ENCODE data around the gene CCDC40. TPM values are rescaled to one million over a fixed set of nuclear protein-coding genes. Genes with fewer than 3 reads are reported as not detected.

CCDC40 gene
- total and polyA plus RNA-seq, 10 of the 15 experiments (the other 5 are each of a cell fraction or from before 2014, with no cell fraction given): 0.06 to 0.10 TPM; not detected in 8

DNA sequence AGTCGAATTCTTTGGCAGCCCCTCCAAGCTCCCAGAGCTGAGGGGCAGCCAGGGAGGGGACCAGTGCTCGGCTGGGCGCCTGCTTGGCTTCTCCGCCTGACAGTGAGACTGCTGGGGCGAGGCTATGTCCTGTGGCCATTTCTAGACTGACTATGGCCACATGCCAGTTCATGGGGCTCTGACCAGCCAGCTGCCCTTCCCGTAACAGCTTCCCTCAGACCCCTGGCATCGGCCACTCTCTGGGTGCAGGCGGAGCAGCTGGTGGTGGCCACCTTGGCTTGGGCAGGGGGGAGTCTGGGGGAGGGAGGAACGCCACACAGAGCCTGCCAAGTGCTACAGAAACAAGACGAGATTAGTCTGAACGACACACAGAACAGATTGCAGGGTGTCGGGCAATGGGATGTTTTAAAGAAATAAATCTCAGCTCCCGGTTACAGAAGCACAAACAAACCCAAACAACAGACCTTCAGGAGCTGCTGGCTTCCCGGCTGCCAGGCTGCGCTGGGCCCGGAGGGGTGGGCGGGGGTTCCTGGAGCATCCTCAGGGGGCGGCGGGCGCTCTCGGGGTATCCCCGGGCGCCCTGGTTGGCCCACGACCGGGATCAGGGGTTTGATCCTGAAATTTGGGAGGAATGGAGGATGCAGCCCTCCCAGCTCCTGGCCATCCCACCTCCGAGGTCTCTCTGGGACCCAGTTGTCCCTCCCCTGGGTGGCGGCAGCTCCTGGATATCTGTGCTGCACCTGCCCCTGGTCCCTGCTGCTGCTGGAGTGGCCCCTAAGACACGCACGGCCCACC, 35.3 kb upstream of the CCDC40 start:
- ChIA-PET POLR2A (no interaction called here), CTCF (no interaction called here), SMC1A (ENCODE audit: uncharacterized antibody, unreplicated experiment) (no interaction called here), RAD21 (ENCODE audit: unreplicated experiment) (no interaction called here)
- Histone ChIP-seq H3K9ac (ENCODE audit: control insufficient read depth, insufficient read depth, low read length) (no peak overlapping the region), H3K36me3 (ENCODE audit: control insufficient read depth in 2 of 2, insufficient read depth in 2 of 2, low read length in 1 of 2) (no peaks in the 10 kb centered on the region), H3K4me1 (ENCODE audit: control insufficient read depth, insufficient read depth, low read length) (0 out of 2 replicates have a peak, but pooled peaks cover 4% of the 10 kb centered on the region), H3K27ac (ENCODE audit: control insufficient read depth, insufficient read depth) (no peak overlapping the region), H3K27me3 (replicated peaks in 1 of 2; ENCODE audit: control insufficient read depth in 2 of 2, insufficient read depth in 2 of 2, low read length in 1 of 2) (no peaks in the 10 kb centered on the region), H3K79me2 (ENCODE audit: control insufficient read depth, insufficient read depth, low read length) (no peaks in the 10 kb centered on the region), H4K20me1 (ENCODE audit: control insufficient read depth, insufficient read depth) (no peaks in the 10 kb centered on the region), H3K4me3 (no peak overlapping the region), H3K4me2 (ENCODE audit: control insufficient read depth, insufficient read depth) (no peak overlapping the region), H3K9me3 (replicated peaks; ENCODE audit: control insufficient read depth, insufficient read depth, low read length) (no peaks in the 10 kb centered on the region), H2AFZ (ENCODE audit: control insufficient read depth, low read depth, low read length) (no peak overlapping the region)
- no peak for FAIRE-seq
- DNase-seq (ENCODE audit: low read depth, low spot score): no peak
- BruUV-seq (replicated peaks): no TSS peak
- 50% methylated on average over 27 of the region's 29 CpGs for WGBS (ENCODE audit: insufficient coverage, insufficient replicate concordance, low lambda C conversion rate, missing lambda C conversion rate)
- ATAC-seq: no peak
- in situ Hi-C loops (cut with MboI): no loop called here
- intact Hi-C loops (cut with micrococcal nuclease; ENCODE audit: unreplicated experiment): no loop called here
- TF ChIP-seq, protein P1, sequence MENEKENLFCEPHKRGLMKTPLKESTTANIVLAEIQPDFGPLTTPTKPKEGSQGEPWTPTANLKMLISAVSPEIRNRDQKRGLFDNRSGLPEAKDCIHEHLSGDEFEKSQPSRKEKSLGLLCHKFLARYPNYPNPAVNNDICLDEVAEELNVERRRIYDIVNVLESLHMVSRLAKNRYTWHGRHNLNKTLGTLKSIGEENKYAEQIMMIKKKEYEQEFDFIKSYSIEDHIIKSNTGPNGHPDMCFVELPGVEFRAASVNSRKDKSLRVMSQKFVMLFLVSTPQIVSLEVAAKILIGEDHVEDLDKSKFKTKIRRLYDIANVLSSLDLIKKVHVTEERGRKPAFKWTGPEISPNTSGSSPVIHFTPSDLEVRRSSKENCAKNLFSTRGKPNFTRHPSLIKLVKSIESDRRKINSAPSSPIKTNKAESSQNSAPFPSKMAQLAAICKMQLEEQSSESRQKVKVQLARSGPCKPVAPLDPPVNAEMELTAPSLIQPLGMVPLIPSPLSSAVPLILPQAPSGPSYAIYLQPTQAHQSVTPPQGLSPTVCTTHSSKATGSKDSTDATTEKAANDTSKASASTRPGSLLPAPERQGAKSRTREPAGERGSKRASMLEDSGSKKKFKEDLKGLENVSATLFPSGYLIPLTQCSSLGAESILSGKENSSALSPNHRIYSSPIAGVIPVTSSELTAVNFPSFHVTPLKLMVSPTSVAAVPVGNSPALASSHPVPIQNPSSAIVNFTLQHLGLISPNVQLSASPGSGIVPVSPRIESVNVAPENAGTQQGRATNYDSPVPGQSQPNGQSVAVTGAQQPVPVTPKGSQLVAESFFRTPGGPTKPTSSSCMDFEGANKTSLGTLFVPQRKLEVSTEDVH (IDR thresholded peaks at IDR 0.05; ENCODE audit: low read depth, partially characterized antibody): no peak
- TF ChIP-seq, protein P2, sequence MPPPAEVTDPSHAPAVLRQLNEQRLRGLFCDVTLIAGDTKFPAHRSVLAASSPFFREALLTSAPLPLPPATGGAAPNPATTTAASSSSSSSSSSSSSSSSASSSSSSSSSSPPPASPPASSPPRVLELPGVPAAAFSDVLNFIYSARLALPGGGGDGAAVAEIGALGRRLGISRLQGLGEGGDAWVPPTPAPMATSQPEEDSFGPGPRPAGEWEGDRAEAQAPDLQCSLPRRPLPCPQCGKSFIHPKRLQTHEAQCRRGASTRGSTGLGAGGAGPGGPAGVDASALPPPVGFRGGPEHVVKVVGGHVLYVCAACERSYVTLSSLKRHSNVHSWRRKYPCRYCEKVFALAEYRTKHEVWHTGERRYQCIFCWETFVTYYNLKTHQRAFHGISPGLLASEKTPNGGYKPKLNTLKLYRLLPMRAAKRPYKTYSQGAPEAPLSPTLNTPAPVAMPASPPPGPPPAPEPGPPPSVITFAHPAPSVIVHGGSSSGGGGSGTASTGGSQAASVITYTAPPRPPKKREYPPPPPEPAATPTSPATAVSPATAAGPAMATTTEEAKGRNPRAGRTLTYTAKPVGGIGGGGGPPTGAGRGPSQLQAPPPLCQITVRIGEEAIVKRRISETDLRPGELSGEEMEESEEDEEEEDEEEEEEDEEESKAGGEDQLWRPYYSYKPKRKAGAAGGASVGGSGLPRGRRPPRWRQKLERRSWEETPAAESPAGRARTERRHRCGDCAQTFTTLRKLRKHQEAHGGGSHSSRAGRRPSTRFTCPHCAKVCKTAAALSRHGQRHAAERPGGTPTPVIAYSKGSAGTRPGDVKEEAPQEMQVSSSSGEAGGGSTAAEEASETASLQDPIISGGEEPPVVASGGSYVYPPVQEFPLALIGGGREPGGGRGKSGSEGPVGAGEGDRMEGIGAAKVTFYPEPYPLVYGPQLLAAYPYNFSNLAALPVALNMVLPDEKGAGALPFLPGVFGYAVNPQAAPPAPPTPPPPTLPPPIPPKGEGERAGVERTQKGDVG (CRISPR knock-in tag; IDR thresholded peaks at IDR 0.05): no peak
- TF ChIP-seq IRF4 (IDR thresholded peaks at IDR 0.05; ENCODE audit: low read depth, low read length): no peak
- no peak for TF ChIP-seq PAX8 (IDR thresholded peaks at IDR 0.05)
- no peak for TF ChIP-seq NFYA (IDR thresholded peaks at IDR 0.05; ENCODE audit: borderline replicate concordance, low read depth, low read length)
- TF ChIP-seq, protein P3, sequence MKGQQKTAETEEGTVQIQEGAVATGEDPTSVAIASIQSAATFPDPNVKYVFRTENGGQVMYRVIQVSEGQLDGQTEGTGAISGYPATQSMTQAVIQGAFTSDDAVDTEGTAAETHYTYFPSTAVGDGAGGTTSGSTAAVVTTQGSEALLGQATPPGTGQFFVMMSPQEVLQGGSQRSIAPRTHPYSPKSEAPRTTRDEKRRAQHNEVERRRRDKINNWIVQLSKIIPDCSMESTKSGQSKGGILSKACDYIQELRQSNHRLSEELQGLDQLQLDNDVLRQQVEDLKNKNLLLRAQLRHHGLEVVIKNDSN (IDR thresholded peaks at IDR 0.05; ENCODE audit: borderline replicate concordance, extremely low read length, insufficient read depth, low read depth, low read length): no peak
- no peak for TF ChIP-seq BACH1 (IDR thresholded peaks at IDR 0.05; ENCODE audit: borderline replicate concordance)
- TF ChIP-seq ESRRA (IDR thresholded peaks at IDR 0.05; ENCODE audit: low read length): no peak
- no peak for TF ChIP-seq TBL1XR1 (IDR thresholded peaks at IDR 0.05; ENCODE audit: low read depth, low read length)
- TF ChIP-seq, protein P4, sequence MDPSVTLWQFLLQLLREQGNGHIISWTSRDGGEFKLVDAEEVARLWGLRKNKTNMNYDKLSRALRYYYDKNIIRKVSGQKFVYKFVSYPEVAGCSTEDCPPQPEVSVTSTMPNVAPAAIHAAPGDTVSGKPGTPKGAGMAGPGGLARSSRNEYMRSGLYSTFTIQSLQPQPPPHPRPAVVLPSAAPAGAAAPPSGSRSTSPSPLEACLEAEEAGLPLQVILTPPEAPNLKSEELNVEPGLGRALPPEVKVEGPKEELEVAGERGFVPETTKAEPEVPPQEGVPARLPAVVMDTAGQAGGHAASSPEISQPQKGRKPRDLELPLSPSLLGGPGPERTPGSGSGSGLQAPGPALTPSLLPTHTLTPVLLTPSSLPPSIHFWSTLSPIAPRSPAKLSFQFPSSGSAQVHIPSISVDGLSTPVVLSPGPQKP (IDR thresholded peaks at IDR 0.05; ENCODE audit: low read depth, low read length): no peak
- TF ChIP-seq, protein P5, sequence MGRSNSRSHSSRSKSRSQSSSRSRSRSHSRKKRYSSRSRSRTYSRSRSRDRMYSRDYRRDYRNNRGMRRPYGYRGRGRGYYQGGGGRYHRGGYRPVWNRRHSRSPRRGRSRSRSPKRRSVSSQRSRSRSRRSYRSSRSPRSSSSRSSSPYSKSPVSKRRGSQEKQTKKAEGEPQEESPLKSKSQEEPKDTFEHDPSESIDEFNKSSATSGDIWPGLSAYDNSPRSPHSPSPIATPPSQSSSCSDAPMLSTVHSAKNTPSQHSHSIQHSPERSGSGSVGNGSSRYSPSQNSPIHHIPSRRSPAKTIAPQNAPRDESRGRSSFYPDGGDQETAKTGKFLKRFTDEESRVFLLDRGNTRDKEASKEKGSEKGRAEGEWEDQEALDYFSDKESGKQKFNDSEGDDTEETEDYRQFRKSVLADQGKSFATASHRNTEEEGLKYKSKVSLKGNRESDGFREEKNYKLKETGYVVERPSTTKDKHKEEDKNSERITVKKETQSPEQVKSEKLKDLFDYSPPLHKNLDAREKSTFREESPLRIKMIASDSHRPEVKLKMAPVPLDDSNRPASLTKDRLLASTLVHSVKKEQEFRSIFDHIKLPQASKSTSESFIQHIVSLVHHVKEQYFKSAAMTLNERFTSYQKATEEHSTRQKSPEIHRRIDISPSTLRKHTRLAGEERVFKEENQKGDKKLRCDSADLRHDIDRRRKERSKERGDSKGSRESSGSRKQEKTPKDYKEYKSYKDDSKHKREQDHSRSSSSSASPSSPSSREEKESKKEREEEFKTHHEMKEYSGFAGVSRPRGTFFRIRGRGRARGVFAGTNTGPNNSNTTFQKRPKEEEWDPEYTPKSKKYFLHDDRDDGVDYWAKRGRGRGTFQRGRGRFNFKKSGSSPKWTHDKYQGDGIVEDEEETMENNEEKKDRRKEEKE (IDR thresholded peaks at IDR 0.05): no peak
- TF ChIP-seq ZZZ3 (IDR thresholded peaks at IDR 0.05; ENCODE audit: control insufficient read depth, insufficient read length, low read depth): no peak
